HAP-1 (cell line): Measurements from ENCODE around the gene TANK.
A peak's percentile ranks its signal among the peaks of the same experiment; 100 is the strongest.

ENCODE experiments used
- DNase-seq, 2 experiments: peaks; one replicate each; pipeline ENCODE4 v3.0.0-alpha.2; 2016 to 2020; ENCODE audit warnings: low spot score in 2 of 2
- H3K27me3 ChIP-seq: fragments of 250-450 bp; sonication (Bioruptor Pico); 2 replicates; pipeline ENCODE4 v1.5.1; 2020; ENCODE audit warnings: low read depth, mild to moderate bottlenecking, moderate library complexity
- H3K36me3 ChIP-seq: fragments of 250-450 bp; sonication (Bioruptor Pico); replicated peaks from 2 replicates; pipeline ENCODE4 v1.5.1; 2020; ENCODE audit warnings: mild to moderate bottlenecking
- H3K4me1 ChIP-seq: fragments of 250-450 bp; sonication (Bioruptor Pico); 2 replicates; pipeline ENCODE4 v1.5.1; 2020; ENCODE audit warnings: mild to moderate bottlenecking
- H3K4me3 ChIP-seq: fragments of 250-450 bp; sonication (Bioruptor Pico); 2 replicates; pipeline ENCODE4 v1.5.1; 2020; ENCODE audit warnings: mild to moderate bottlenecking, moderate library complexity
- H3K9me3 ChIP-seq: fragments of 250-450 bp; sonication (Bioruptor Pico); 2 replicates; pipeline ENCODE4 v1.5.1; 2020; ENCODE audit warnings: mild to moderate bottlenecking, moderate library complexity
- in situ Hi-C: fragments of 300-500 bp; cut with MboI; formaldehyde crosslinking; loops from 3 replicates; pipeline ENCODE4 v1.14.3; 2020; ENCODE audit warnings: low sequenced_read_pairs, inconsistent platforms, mixed read lengths

TANK gene

GRCh38 chr2:161160226-161161073, at the start of gene TANK:
TANK (plus strand) TSS chr2:161160428; CDS start chr2:161179663, 19,235 bp downstream.
- Histone ChIP-seq H3K27me3 (no peaks in the 10 kb centered on the region), H3K4me1 (peaks cover 9% of the 10 kb centered on the region), H3K4me3 (peak within 1 kb of the TSS; percentile 88), H3K36me3 (peaks cover 15% of the 10 kb centered on the region), H3K9me3 (no peaks in the 10 kb centered on the region)
- in situ Hi-C loops = no loop called here
- peak; percentile 93 to 94 for DNase-seq

GRCh38 chr2:161111531-161111930, 48.7 kb upstream of the TANK start:
- peaks cover 16% of the 10 kb centered on the region for H3K27me3 ChIP-seq
- H3K9me3 ChIP-seq = no peaks in the 10 kb centered on the region
- H3K36me3 ChIP-seq = no peaks in the 10 kb centered on the region
- DNase-seq = no peak
- H3K4me3 ChIP-seq = no peak overlapping the region
- no peaks in the 10 kb centered on the region for H3K4me1 ChIP-seq
- in situ Hi-C loops = no loop called here

- Histone ChIP-seq H3K9me3 (no peaks in the 10 kb centered on the region), H3K36me3 (no peaks in the 10 kb centered on the region), H3K4me3 (no peak overlapping the region), H3K27me3 (peaks cover 16% of the 10 kb centered on the region), H3K4me1 (no peaks in the 10 kb centered on the region)
- in situ Hi-C loops = no loop called here
- no peak for DNase-seq
These were observed 47.3 kb upstream of the TANK start for GRCh38 chr2:161112908-161113307.

- DNase-seq = no peak
- Histone ChIP-seq H3K4me1 (no peaks in the 10 kb centered on the region), H3K4me3 (no peak overlapping the region), H3K27me3 (peaks cover 16% of the 10 kb centered on the region), H3K36me3 (no peaks in the 10 kb centered on the region), H3K9me3 (no peaks in the 10 kb centered on the region)
- in situ Hi-C loops = no loop called here
These were observed 46.3 kb upstream of the TANK start for GRCh38 chr2:161113693-161114575.

GRCh38 chr2:161115205-161115604, 45.0 kb upstream of the TANK start:
- Histone ChIP-seq H3K36me3 (no peaks in the 10 kb centered on the region), H3K4me1 (no peaks in the 10 kb centered on the region), H3K4me3 (no peak overlapping the region), H3K27me3 (peaks cover 16% of the 10 kb centered on the region), H3K9me3 (no peaks in the 10 kb centered on the region)
- in situ Hi-C loops = no loop called here
- no peak for DNase-seq

- DNase-seq = no peak
- Histone ChIP-seq H3K4me1 (no peaks in the 10 kb centered on the region), H3K36me3 (no peaks in the 10 kb centered on the region), H3K4me3 (no peak overlapping the region), H3K27me3 (peaks cover 16% of the 10 kb centered on the region), H3K9me3 (no peaks in the 10 kb centered on the region)
- in situ Hi-C loops = no loop called here
These were observed 44.4 kb upstream of the TANK start for GRCh38 chr2:161115605-161116380.

- in situ Hi-C loops = no loop called here
- no peaks in the 10 kb centered on the region for H3K9me3 ChIP-seq
- no peaks in the 10 kb centered on the region for H3K36me3 ChIP-seq
- no peak for DNase-seq
- H3K27me3 ChIP-seq = peaks cover 13% of the 10 kb centered on the region
- H3K4me3 ChIP-seq = no peak overlapping the region
- no peaks in the 10 kb centered on the region for H3K4me1 ChIP-seq
These were observed 43.7 kb upstream of the TANK start for GRCh38 chr2:161116509-161116908.

- no peak for DNase-seq
- Histone ChIP-seq H3K9me3 (no peaks in the 10 kb centered on the region), H3K27me3 (peaks cover 13% of the 10 kb centered on the region), H3K4me1 (no peaks in the 10 kb centered on the region), H3K4me3 (no peak overlapping the region), H3K36me3 (no peaks in the 10 kb centered on the region)
- in situ Hi-C loops = no loop called here
These were observed 42.7 kb upstream of the TANK start for GRCh38 chr2:161117506-161117905.

GRCh38 chr2:161118722-161119121, 41.5 kb upstream of the TANK start:
- in situ Hi-C loops = no loop called here
- Histone ChIP-seq H3K9me3 (no peaks in the 10 kb centered on the region), H3K4me3 (no peak overlapping the region), H3K4me1 (no peaks in the 10 kb centered on the region), H3K27me3 (peaks cover 8% of the 10 kb centered on the region; the same call in 1 of the 2 replicates), H3K36me3 (no peaks in the 10 kb centered on the region)
- DNase-seq = no peak

GRCh38 chr2:161119483-161119882, 40.7 kb upstream of the TANK start:
- DNase-seq = no peak
- Histone ChIP-seq H3K4me3 (no peak overlapping the region), H3K4me1 (no peaks in the 10 kb centered on the region), H3K36me3 (no peaks in the 10 kb centered on the region), H3K27me3 (peaks cover 8% of the 10 kb centered on the region; the same call in 1 of the 2 replicates), H3K9me3 (no peaks in the 10 kb centered on the region)
- in situ Hi-C loops = no loop called here

GRCh38 chr2:161120775-161121174, 39.5 kb upstream of the TANK start:
- Histone ChIP-seq H3K36me3 (no peaks in the 10 kb centered on the region), H3K4me3 (no peak overlapping the region), H3K27me3 (no peaks in the 10 kb centered on the region), H3K9me3 (no peaks in the 10 kb centered on the region), H3K4me1 (no peaks in the 10 kb centered on the region)
- in situ Hi-C loops = no loop called here
- DNase-seq = no peak

GRCh38 chr2:161121622-161122021, 38.6 kb upstream of the TANK start:
- Histone ChIP-seq H3K36me3 (no peaks in the 10 kb centered on the region), H3K4me3 (no peak overlapping the region), H3K9me3 (no peaks in the 10 kb centered on the region), H3K4me1 (no peaks in the 10 kb centered on the region), H3K27me3 (no peaks in the 10 kb centered on the region)
- DNase-seq = no peak
- in situ Hi-C loops = no loop called here

- no peaks in the 10 kb centered on the region for H3K36me3 ChIP-seq
- H3K4me3 ChIP-seq = no peak overlapping the region
- in situ Hi-C loops = no loop called here
- H3K9me3 ChIP-seq = no peaks in the 10 kb centered on the region
- no peak for DNase-seq
- H3K4me1 ChIP-seq = no peaks in the 10 kb centered on the region
- H3K27me3 ChIP-seq = no peaks in the 10 kb centered on the region
These were observed 37.3 kb upstream of the TANK start for GRCh38 chr2:161122772-161123530.
